HuH-7 (cell line): ENCODE measurements around the gene CA11.

Source experiments
- DNase-seq: peaks from one replicate; pipeline ENCODE4 v3.0.0; 2011; ENCODE audit warnings: low spot score

CA11 gene

GRCh38 chr19:48613024-48613851, 32.7 kb downstream of the CA11 start:
- DNase-seq = no peak

GRCh38 chr19:48611872-48612271, 34.1 kb downstream of the CA11 start:
- no peak for DNase-seq

- no peak for DNase-seq
Observed at GRCh38 chr19:48609571-48610108, 36.3 kb downstream of the CA11 start.

- DNase-seq = peak; percentile 91
Observed at GRCh38 chr19:48608798-48609263, 37.2 kb downstream of the CA11 start.

- no peak for DNase-seq
Observed at GRCh38 chr19:48607359-48607755, 38.6 kb downstream of the CA11 start.

GRCh38 chr19:48606463-48607358, 39.3 kb downstream of the CA11 start, which contains the start of gene SPACA4:
SPACA4 (plus strand) TSS chr19:48606742; CDS start chr19:48606979, 237 bp downstream.
- DNase-seq = no peak

- DNase-seq = no peak
Observed at GRCh38 chr19:48603850-48604249, 42.1 kb downstream of the CA11 start.

GRCh38 chr19:48603449-48603848, 42.5 kb downstream of the CA11 start:
- no peak for DNase-seq

- DNase-seq = no peak
Observed at GRCh38 chr19:48603001-48603400, 43.0 kb downstream of the CA11 start.

GRCh38 chr19:48600679-48601417, 45.1 kb downstream of the CA11 start:
- no peak for DNase-seq

GRCh38 chr19:48598996-48599700, 46.8 kb downstream of the CA11 start:
- no peak for DNase-seq

- DNase-seq = no peak
Observed at GRCh38 chr19:48596679-48597465, 49.1 kb downstream of the CA11 start.

GRCh38 chr19:48596237-48596636, 49.8 kb downstream of the CA11 start:
- no peak for DNase-seq

GRCh38 chr19:48595833-48596232, 50.2 kb downstream of the CA11 start:
- no peak for DNase-seq

- no peak for DNase-seq
Observed at GRCh38 chr19:48595171-48595570, 50.8 kb downstream of the CA11 start.

GRCh38 chr19:48591021-48591420, 55.0 kb downstream of the CA11 start:
- DNase-seq = no peak

GRCh38 chr19:48588670-48589401, 57.2 kb downstream of the CA11 start:
- peak; percentile 89 for DNase-seq
